H1 (cell line): ENCODE results near the gene TOP1. TPM values are rescaled to one million over a fixed set of nuclear protein-coding genes. Genes with fewer than 3 reads are reported as not detected.
A peak's percentile ranks its signal among the peaks of the same experiment; 100 is the strongest.

Source experiments
- CTCF ChIA-PET: fragments of 300-600 bp; sonication (Branson Sonifier 250); formaldehyde crosslinking; loops from one replicate; lab custom pipeline; 2021; ENCODE audit not compliant: partially characterized antibody; lab: Charles Lee
- POLR2A ChIA-PET: fragments of 300-600 bp; sonication (Branson Sonifier 250); formaldehyde crosslinking; loops from one replicate; lab custom pipeline; 2021; ENCODE audit warnings: inconsistent platforms; ENCODE audit not compliant: partially characterized antibody; lab: Charles Lee
- DNase-seq, 2 experiments: peaks; one replicate each; pipeline versions ENCODE4 v3.0.0 to v3.0.0-alpha.2; 2010 to 2022; ENCODE audit warnings: low spot score in 2 of 2, low read depth in 1 of 2, mixed read lengths in 1 of 2
- FAIRE-seq: peaks from 2 replicates; lab custom pipeline; 2011; peaks lifted over from hg19 to GRCh38; lab: Jason Lieb, UNC
- H2AFZ ChIP-seq: 2 replicates; pipeline ENCODE4 v1.8.1; 2012; ENCODE audit warnings: low read length, inconsistent platforms
- H2AK5ac ChIP-seq: 2 replicates; pipeline ENCODE4 v1.6.1; 2013; ENCODE audit warnings: low read depth, low read length
- H2BK120ac ChIP-seq: replicated peaks from 2 replicates; pipeline ENCODE3; 2013; ENCODE audit warnings: low read depth, low read length, inconsistent platforms
- H2BK12ac ChIP-seq: 2 replicates; pipeline ENCODE4 v1.6.1; 2013; ENCODE audit warnings: low read depth, low read length
- H2BK15ac ChIP-seq: 2 replicates; pipeline ENCODE4 v1.6.1; 2013; ENCODE audit warnings: low read length
- H2BK20ac ChIP-seq: 2 replicates; pipeline ENCODE4 v1.6.1; 2013; ENCODE audit warnings: low read length
- H2BK5ac ChIP-seq: 2 replicates; pipeline ENCODE4 v1.6.1; 2013; ENCODE audit warnings: low read depth, low read length
- H3K14ac ChIP-seq: 2 replicates; pipeline ENCODE4 v1.6.1; 2013; ENCODE audit warnings: inconsistent platforms; ENCODE audit not compliant: insufficient read length
- H3K18ac ChIP-seq: 2 replicates; pipeline ENCODE4 v1.6.1; 2013; ENCODE audit warnings: low read length; ENCODE audit errors: extremely low read depth
- H3K23ac ChIP-seq: 2 replicates; pipeline ENCODE4 v1.6.1; 2013; ENCODE audit warnings: inconsistent platforms; ENCODE audit not compliant: insufficient read length
- H3K23me2 ChIP-seq: 2 replicates; pipeline ENCODE4 v1.6.1; 2013; ENCODE audit warnings: low read depth, low read length
- H3K27ac ChIP-seq: 2 replicates; pipeline ENCODE4 v1.6.1; 2011; ENCODE audit warnings: low read depth, low read length, inconsistent platforms
- H3K27me3 ChIP-seq, 4 experiments: replicated peaks in 1 of 4; 1 replicate in 1 of 4; 2 replicates in 3 of 4; pipeline versions ENCODE4 v1.6.1 to v1.8.1; 2011 to 2013; ENCODE audit warnings: low read length in 3 of 4, mild to moderate bottlenecking in 3 of 4, inconsistent platforms in 2 of 4, mixed read lengths in 2 of 4, moderate library complexity in 1 of 4; ENCODE audit not compliant: control insufficient read depth in 3 of 4, insufficient read depth in 3 of 4; ENCODE audit errors: extremely low read depth in 1 of 4
- H3K36me3 ChIP-seq, 4 experiments: 2 replicates each; pipeline versions ENCODE4 v1.6.1 to v1.8.1; 2011 to 2013; ENCODE audit warnings: mild to moderate bottlenecking in 4 of 4, low read length in 3 of 4, moderate library complexity in 2 of 4, control low read depth in 1 of 4, inconsistent platforms in 1 of 4; ENCODE audit not compliant: insufficient read depth in 4 of 4, control insufficient read depth in 2 of 4
- H3K4ac ChIP-seq: replicated peaks from 2 replicates; pipeline ENCODE3; 2013; ENCODE audit warnings: low read length, low read depth, mixed read lengths, inconsistent platforms; ENCODE audit not compliant: insufficient read length
- H3K4me1 ChIP-seq, 4 experiments: replicated peaks in 1 of 4; 1 replicate in 1 of 4; 2 replicates in 3 of 4; pipeline versions ENCODE4 v1.6.1 to v1.8.1; 2011 to 2013; ENCODE audit warnings: low read length in 3 of 4, inconsistent platforms in 2 of 4, mixed read lengths in 1 of 4; ENCODE audit not compliant: insufficient read depth in 4 of 4, control insufficient read depth in 3 of 4
- H3K4me2 ChIP-seq, 2 experiments: 2 replicates each; pipeline versions ENCODE4 v1.6.1 to v1.8.1; 2011 to 2013; ENCODE audit warnings: low read depth in 2 of 2, low read length in 2 of 2, control low read depth in 1 of 2, inconsistent platforms in 1 of 2, mild to moderate bottlenecking in 1 of 2; ENCODE audit not compliant: insufficient read depth in 1 of 2
- H3K4me3 ChIP-seq, 4 experiments: fragments of 200-600, 300-600 bp in 1 of 4; sonication (generic), shearing (Covaris generic), sonication (Bioruptor Twin) in 1 of 4; 2 replicates each; pipeline versions ENCODE4 v1.5.1 to v1.8.1; 2011 to 2016; ENCODE audit warnings: low read length in 4 of 4, low read depth in 3 of 4, control low read depth in 2 of 4, inconsistent platforms in 2 of 4, mild to moderate bottlenecking in 2 of 4, mixed read lengths in 1 of 4, moderate library complexity in 1 of 4; ENCODE audit not compliant: insufficient read depth in 2 of 4; ENCODE audit errors: extremely low read depth in 1 of 4
- H3K56ac ChIP-seq: replicated peaks from 2 replicates; pipeline ENCODE3; 2013; ENCODE audit warnings: low read depth, mild to moderate bottlenecking, mixed read lengths, low read length, inconsistent platforms; ENCODE audit not compliant: insufficient read length
- H3K79me1 ChIP-seq: 2 replicates; pipeline ENCODE4 v1.6.1; 2013; ENCODE audit warnings: low read depth, low read length, control low read depth
- H3K79me2 ChIP-seq, 2 experiments: 2 replicates each; pipeline versions ENCODE4 v1.6.1 to v1.8.1; 2012 to 2013; ENCODE audit warnings: low read length in 2 of 2, mild to moderate bottlenecking in 2 of 2, inconsistent platforms in 1 of 2; ENCODE audit not compliant: insufficient read depth in 2 of 2, control insufficient read depth in 1 of 2
- H3K9ac ChIP-seq, 4 experiments: replicated peaks in 1 of 4; 1 replicate in 1 of 4; 2 replicates in 3 of 4; pipeline versions ENCODE4 v1.6.1 to v1.8.1; 2011 to 2013; ENCODE audit warnings: low read depth in 3 of 4, low read length in 3 of 4, control low read depth in 2 of 4, mild to moderate bottlenecking in 2 of 4, moderate library complexity in 2 of 4, inconsistent platforms in 1 of 4; ENCODE audit errors: extremely low read depth in 1 of 4
- H3K9me3 ChIP-seq, 2 experiments: 2 replicates each; pipeline versions ENCODE4 v1.6.1 to v1.8.1; 2012 to 2013; ENCODE audit warnings: mild to moderate bottlenecking in 2 of 2, moderate library complexity in 2 of 2, control low read depth in 1 of 2, inconsistent platforms in 1 of 2, low read depth in 1 of 2, low read length in 1 of 2, mixed read lengths in 1 of 2; ENCODE audit not compliant: insufficient read depth in 2 of 2
- H4K20me1 ChIP-seq, 2 experiments: replicated peaks in 1 of 2; 2 replicates each; pipeline versions ENCODE3 to v1.8.1; 2011 to 2013; ENCODE audit warnings: inconsistent platforms in 2 of 2, low read length in 2 of 2, mild to moderate bottlenecking in 1 of 2; ENCODE audit not compliant: insufficient read depth in 2 of 2, control insufficient read depth in 1 of 2
- H4K5ac ChIP-seq: 2 replicates; pipeline ENCODE4 v1.6.1; 2013; ENCODE audit warnings: low read length, low read depth, mixed read lengths, inconsistent platforms; ENCODE audit not compliant: insufficient read length
- H4K8ac ChIP-seq: 2 replicates; pipeline ENCODE4 v1.8.0; 2013; ENCODE audit warnings: mild to moderate bottlenecking, moderate library complexity, low read length, inconsistent platforms; ENCODE audit not compliant: insufficient read depth; ENCODE audit errors: extremely low read depth
- H4K91ac ChIP-seq: replicated peaks from 2 replicates; pipeline ENCODE3; 2013; ENCODE audit warnings: low read length, mixed read lengths, inconsistent platforms; ENCODE audit not compliant: insufficient read length
- HDAC2 ChIP-seq, 2 experiments: fragments of 300-600 bp in 1 of 2; sonication (generic) in 1 of 2; IDR thresholded peaks; 2 replicates each; pipeline ENCODE4 v1.6.1; 2011 to 2012; ENCODE audit warnings: low read depth in 2 of 2, low read length in 2 of 2, mild to moderate bottlenecking in 2 of 2, moderate library complexity in 2 of 2, borderline replicate concordance in 1 of 2, inconsistent platforms in 1 of 2
- POLR2A ChIP-seq, 2 experiments: IDR thresholded peaks; 1 replicate in 1 of 2; 2 replicates in 1 of 2; pipeline ENCODE4 v1.6.1; 2011; ENCODE audit warnings: low read depth in 2 of 2, low read length in 2 of 2, mild to moderate bottlenecking in 2 of 2; ENCODE audit errors: control extremely low read depth in 1 of 2
- WGBS, 2 experiments: shearing (Covaris generic) in 1 of 2; methylation state at CpG; one replicate each; pipeline versions ENCODE4 v1.1.6 to v1.1.7; 2013 to 2015; ENCODE audit warnings: low lambda C conversion rate in 2 of 2, mixed read lengths in 2 of 2, inconsistent platforms in 1 of 2, low coverage in 1 of 2, missing lambda C conversion rate in 1 of 2; ENCODE audit not compliant: insufficient replicate concordance in 2 of 2, insufficient coverage in 1 of 2, insufficient read length in 1 of 2; ENCODE audit errors: extremely low coverage in 1 of 2, missing lambda C conversion rate in 1 of 2; 5-methylcytosine and 5-hydroxymethylcytosine counted together
- polyA plus RNA-seq, 7 experiments: library from polyadenylated mRNA; depleted of rRNA in 3 of 7; stranded (reverse) in 5 of 7; unstranded in 2 of 7; fragments of >200 nt in 5 of 7; fragments of 200-250 nt in 2 of 7; gene quantifications; 1 replicate in 5 of 7; 2 replicates in 1 of 7; 4 replicates in 1 of 7; pipeline versions ENCODE4 v1.2.1 to v1.2.3, GENCODE V29; 2011 to 2013; ENCODE audit warnings: missing spikeins in 2 of 7, mixed read lengths in 2 of 7
- total RNA-seq: library from RNA; stranded (reverse); fragmentation: NEBNext Ultra II Directional; extraction: Animal tissue kit (Norgen Biotek cat#: 25700); gene quantifications from 2 replicates; pipeline ENCODE4 v1.2.1, GENCODE V29; 2021

TOP1 gene
- total and polyA plus RNA-seq, 2 of the 8 experiments (the other 6 are each of a cell fraction or from before 2014, with no cell fraction given) = 7.4 to 108 TPM

DNA sequence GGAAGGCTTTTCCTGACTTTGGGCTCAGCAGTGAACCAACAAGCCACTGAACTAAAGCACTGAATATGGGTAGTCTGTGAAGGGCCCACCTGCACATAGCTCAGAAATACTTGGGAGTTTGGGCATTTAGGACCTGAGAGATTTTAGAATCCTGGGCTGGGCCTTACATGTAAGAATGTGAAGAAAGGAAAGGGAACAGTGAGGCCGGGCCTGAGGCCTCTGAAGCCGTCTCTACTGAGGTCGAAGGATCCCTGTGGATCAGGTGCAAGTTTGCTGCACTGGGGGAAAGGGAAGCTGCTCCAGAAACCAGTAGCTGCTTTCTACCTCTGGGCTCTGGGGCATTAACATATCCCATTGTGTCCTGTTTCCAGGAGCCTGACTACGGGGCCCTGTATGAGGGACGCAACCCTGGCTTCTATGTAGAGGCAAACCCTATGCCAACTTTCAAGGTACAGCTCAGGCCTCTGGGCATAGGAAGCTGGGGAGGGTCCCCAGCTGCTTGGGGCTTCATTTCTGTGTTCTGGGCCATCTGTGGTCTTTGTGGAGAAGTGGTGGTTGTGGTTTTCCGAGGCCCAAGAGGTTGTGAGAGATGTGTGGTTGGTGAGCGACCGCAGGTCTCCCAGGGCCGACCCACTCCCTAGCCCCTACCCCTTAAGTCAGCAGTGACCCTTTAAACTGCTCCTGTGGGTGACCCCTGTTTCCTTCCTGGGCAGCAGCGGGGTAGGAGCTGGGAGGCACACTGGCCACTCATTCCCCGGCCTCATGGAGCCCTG lies 139.0 kb downstream of the TOP1 start:
- no peak overlapping the region for H4K91ac ChIP-seq
- 94% methylated on average over 11 of the region's 11 CpGs; no CpG with 5 or more reads in 1 of the 2 experiments for WGBS, 2 experiments
- FAIRE-seq = no peak
- H2BK20ac ChIP-seq = no peak overlapping the region
- no peak overlapping the region for H4K5ac ChIP-seq
- ChIA-PET CTCF (interaction anchor here (0.6 to 4.8 kb wide), 4 partner anchors 27 to 171 kb away, joined by 4 to 35 read pairs (median 10); partner anchors contain the start of gene LPIN3), POLR2A (interaction anchor here (0.9 to 6.1 kb wide), 4 partner anchors 13 to 32 kb away, joined by 3 to 23 read pairs (median 3); no protein-coding TSS in a partner anchor)
- no peaks in the 10 kb centered on the region for H3K27me3 ChIP-seq
- no peak overlapping the region for H3K56ac ChIP-seq
- DNase-seq = no peak
- no peaks in the 10 kb centered on the region for H3K9me3 ChIP-seq
- H3K79me2 ChIP-seq = no peaks in the 10 kb centered on the region
- no peak overlapping the region for H2BK5ac ChIP-seq
- no peak overlapping the region for H2AK5ac ChIP-seq
- no peak overlapping the region for H3K27ac ChIP-seq
- H2BK12ac ChIP-seq = no peak overlapping the region
- H2AFZ ChIP-seq = no peak overlapping the region
- peaks cover 59 to 88% (median 82%) of the 10 kb centered on the region in 4 experiments for H3K36me3 ChIP-seq
- H3K79me1 ChIP-seq = no peaks in the 10 kb centered on the region; the same call in 1 of the 2 replicates
- peaks cover 14 to 16% of the 10 kb centered on the region in 2 experiments for H4K20me1 ChIP-seq
- no peaks in the 10 kb centered on the region for H3K23me2 ChIP-seq
- H3K18ac ChIP-seq = no peak overlapping the region
- H3K23ac ChIP-seq = no peak overlapping the region
- H3K9ac ChIP-seq = no peak overlapping the region
- H3K4me1 ChIP-seq = no peaks in the 10 kb centered on the region; a peak in 1 of 7 replicates
- no peak overlapping the region for H2BK120ac ChIP-seq
- H3K4me3 ChIP-seq = no peak overlapping the region
- no peak overlapping the region for H3K14ac ChIP-seq
- H3K4ac ChIP-seq = no peak overlapping the region
- TF ChIP-seq HDAC2 (IDR thresholded peaks at IDR 0.05; ENCODE audit: borderline replicate concordance in 1 of 2, low read depth in 2 of 2, low read length in 2 of 2) (no peak), POLR2A (IDR thresholded peaks at IDR 0.05; ENCODE audit: control extremely low read depth in 1 of 2, low read depth in 2 of 2, low read length in 2 of 2) (peak in 1 of 2 experiments; percentile 51; a peak in 1 of 3 replicates)
- TF ChIP-seq, all 59 proteins: peak for 1
- no peak overlapping the region for H3K4me2 ChIP-seq
- H4K8ac ChIP-seq = no peak overlapping the region
- no peak overlapping the region for H2BK15ac ChIP-seq
